ENCODE measurements around the gene AP3B1. TPM values are rescaled to one million over a fixed set of nuclear protein-coding genes. Genes with fewer than 3 reads are reported as not detected.

The AP3B1 gene
- total RNA-seq, 1 experiment from 2014 or later, result 41.8 TPM

DNA sequence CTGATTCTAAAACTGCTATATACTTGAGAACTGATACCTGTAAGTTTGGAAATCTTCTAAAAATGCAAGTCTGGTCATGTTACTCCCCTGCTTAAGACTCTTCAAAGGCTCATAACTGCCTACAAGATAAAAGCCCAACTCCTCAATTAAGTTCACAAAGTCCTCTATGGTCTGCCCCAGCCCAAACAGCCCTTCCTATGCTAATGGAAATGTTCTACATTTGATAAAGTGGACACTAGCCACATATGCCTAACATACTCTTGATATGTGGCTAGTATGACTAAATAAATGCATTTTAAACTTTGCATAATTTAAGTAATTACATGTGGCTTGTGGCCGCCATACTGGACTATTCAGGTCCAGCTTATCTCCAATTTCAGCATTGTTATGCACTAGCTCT is 204.5 kb downstream of the AP3B1 start:
- Mint-ChIP-seq H3K27ac (no peak overlapping the region), H3K4me1 (no peaks in the 10 kb centered on the region), H3K27me3 (ENCODE audit: low read depth) (no peaks in the 10 kb centered on the region), H3K9me3 (no peaks in the 10 kb centered on the region; a peak in 2 of 5 replicates), H3K36me3 (ENCODE audit: insufficient read depth in 1 of 3, low read depth in 3 of 3) (peaks cover 2 to 18% (median 9%) of the 10 kb centered on the region in 3 experiments; a peak in 6 of 7 replicates), H3K4me3 (no peak overlapping the region)
- Histone ChIP-seq H4K91ac (ENCODE audit: insufficient read length, low read depth, low read length) (no peak overlapping the region), H4K5ac (ENCODE audit: insufficient read length, low read depth, low read length) (no peak overlapping the region), H3K18ac (ENCODE audit: insufficient read length, low read depth, low read length) (no peak overlapping the region), H3K14ac (ENCODE audit: insufficient read depth, low read length) (no peak overlapping the region), H3K27ac (ENCODE audit: insufficient read length, low read depth, low read length) (no peak overlapping the region), H3K27me3 (ENCODE audit: insufficient read depth, low read length) (no peaks in the 10 kb centered on the region), H3K9me3 (ENCODE audit: control insufficient read depth, low read depth, low read length) (no peaks in the 10 kb centered on the region), H4K8ac (replicated peaks; ENCODE audit: insufficient read length, low read depth, low read length) (no peak overlapping the region), H2BK15ac (ENCODE audit: low read depth, low read length) (no peak overlapping the region), H4K20me1 (ENCODE audit: control insufficient read depth, insufficient read depth, insufficient read length) (no peaks in the 10 kb centered on the region), H3K4me2 (ENCODE audit: insufficient read depth, insufficient read length, low read length) (no peak overlapping the region), H2BK12ac (ENCODE audit: insufficient read length, low read depth, low read length) (no peak overlapping the region), H2BK20ac (ENCODE audit: low read depth, low read length, poor library complexity, severe bottlenecking) (no peak overlapping the region), H3K23me2 (ENCODE audit: insufficient read length, low read depth, low read length, poor library complexity, severe bottlenecking) (no peaks in the 10 kb centered on the region), H2AK5ac (ENCODE audit: insufficient read length, low read length) (no peak overlapping the region), H3T11ph (ENCODE audit: low read length) (no peak overlapping the region), H3K79me2 (ENCODE audit: insufficient read depth, low read length) (no peaks in the 10 kb centered on the region), H3K23ac (ENCODE audit: insufficient read length, low read depth, low read length) (no peak overlapping the region), H2BK5ac (ENCODE audit: insufficient read length, low read length) (no peak overlapping the region), H3K9ac (ENCODE audit: extremely low read depth, insufficient read length, low read length) (no peak overlapping the region), H3K4me1 (ENCODE audit: insufficient read depth, low read length) (no peaks in the 10 kb centered on the region), H3K56ac (ENCODE audit: insufficient read length, low read depth, low read length) (no peak overlapping the region), H3K4ac (ENCODE audit: low read depth, low read length) (no peak overlapping the region), H2BK120ac (ENCODE audit: low read depth, low read length, poor library complexity, severe bottlenecking) (no peak overlapping the region), H2AFZ (ENCODE audit: low read length) (no peak overlapping the region), H3K79me1 (ENCODE audit: insufficient read depth, low read depth, low read length, poor library complexity, severe bottlenecking) (no peaks in the 10 kb centered on the region)
- WGBS (ENCODE audit: extremely low coverage, insufficient read length, low lambda C conversion rate), result no CpG with 5 or more reads among the region's 1 CpG
- TF ChIP-seq, protein P1, sequence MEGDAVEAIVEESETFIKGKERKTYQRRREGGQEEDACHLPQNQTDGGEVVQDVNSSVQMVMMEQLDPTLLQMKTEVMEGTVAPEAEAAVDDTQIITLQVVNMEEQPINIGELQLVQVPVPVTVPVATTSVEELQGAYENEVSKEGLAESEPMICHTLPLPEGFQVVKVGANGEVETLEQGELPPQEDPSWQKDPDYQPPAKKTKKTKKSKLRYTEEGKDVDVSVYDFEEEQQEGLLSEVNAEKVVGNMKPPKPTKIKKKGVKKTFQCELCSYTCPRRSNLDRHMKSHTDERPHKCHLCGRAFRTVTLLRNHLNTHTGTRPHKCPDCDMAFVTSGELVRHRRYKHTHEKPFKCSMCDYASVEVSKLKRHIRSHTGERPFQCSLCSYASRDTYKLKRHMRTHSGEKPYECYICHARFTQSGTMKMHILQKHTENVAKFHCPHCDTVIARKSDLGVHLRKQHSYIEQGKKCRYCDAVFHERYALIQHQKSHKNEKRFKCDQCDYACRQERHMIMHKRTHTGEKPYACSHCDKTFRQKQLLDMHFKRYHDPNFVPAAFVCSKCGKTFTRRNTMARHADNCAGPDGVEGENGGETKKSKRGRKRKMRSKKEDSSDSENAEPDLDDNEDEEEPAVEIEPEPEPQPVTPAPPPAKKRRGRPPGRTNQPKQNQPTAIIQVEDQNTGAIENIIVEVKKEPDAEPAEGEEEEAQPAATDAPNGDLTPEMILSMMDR (conservative IDR thresholded peaks at IDR 0.05), result no peak
- DNase-seq, result no peak

All from H9 (cell line).